HG02588 (cell line): ENCODE measurements around the gene UBE2R2.
"Not testable (repeated sequence)": the region's sequence is repeated elsewhere in the genome, so short reads cannot be mapped to it uniquely, and the experiment has no call there.

Source experiments
- ATAC-seq: cut with Tn5 transposase; IDR thresholded peaks from one replicate; pipeline ENCODE4 v1.9.1; 2021; ENCODE audit warnings: mild to moderate bottlenecking, moderate library complexity; ENCODE audit not compliant: unreplicated experiment

The UBE2R2 gene

GRCh38 chr9:33837138-33837537 is 20.2 kb downstream of the UBE2R2 start:
- no peak for ATAC-seq

- no peak for ATAC-seq
These were observed 23.4 kb downstream of the UBE2R2 start for GRCh38 chr9:33840381-33840780.

- no peak for ATAC-seq
These were observed 26.5 kb downstream of the UBE2R2 start for GRCh38 chr9:33843312-33843961.

GRCh38 chr9:33846231-33846630 is 29.3 kb downstream of the UBE2R2 start:
- no peak for ATAC-seq

GRCh38 chr9:33847894-33848205 is 30.9 kb downstream of the UBE2R2 start:
- not testable (repeated sequence) for ATAC-seq

- ATAC-seq, result no peak
These were observed 33.3 kb downstream of the UBE2R2 start for GRCh38 chr9:33850267-33850629.

- ATAC-seq, result no peak
These were observed 33.7 kb downstream of the UBE2R2 start for GRCh38 chr9:33850677-33851076.

- ATAC-seq, result no peak
These were observed 34.3 kb downstream of the UBE2R2 start for GRCh38 chr9:33851301-33851700.

- ATAC-seq, result no peak
These were observed 35.4 kb downstream of the UBE2R2 start for GRCh38 chr9:33852216-33852826.

GRCh38 chr9:33856247-33856646 is 39.3 kb downstream of the UBE2R2 start:
- no peak for ATAC-seq

GRCh38 chr9:33858423-33858822 is 41.5 kb downstream of the UBE2R2 start:
- no peak for ATAC-seq

- no peak for ATAC-seq
These were observed 43.4 kb downstream of the UBE2R2 start for GRCh38 chr9:33860200-33860871.

- ATAC-seq, result no peak
These were observed 45.0 kb downstream of the UBE2R2 start for GRCh38 chr9:33861917-33862453.

- ATAC-seq, result not testable (repeated sequence)
These were observed 46.1 kb downstream of the UBE2R2 start for GRCh38 chr9:33863027-33863426.

GRCh38 chr9:33867747-33868439 is 50.9 kb downstream of the UBE2R2 start:
- ATAC-seq, result no peak

- ATAC-seq, result no peak
These were observed 51.5 kb downstream of the UBE2R2 start for GRCh38 chr9:33868440-33868973.

- not testable (repeated sequence) for ATAC-seq
These were observed 52.3 kb downstream of the UBE2R2 start for GRCh38 chr9:33869243-33869642.

- ATAC-seq, result no peak
These were observed 60.9 kb downstream of the UBE2R2 start for GRCh38 chr9:33877727-33878489.

- no peak for ATAC-seq
These were observed 61.9 kb downstream of the UBE2R2 start for GRCh38 chr9:33878691-33879366.
